OCI-LY1 (cell line): ENCODE measurements around the gene CFAP97D2.

Experiments used
- CTCF ChIP-seq: fragments of 200-600 bp; sonication (generic), shearing (Covaris generic); IDR thresholded peaks from 2 replicates; pipeline ENCODE4 v1.5.1; 2017; ENCODE audit warnings: mild to moderate bottlenecking, antibody characterized with exemption, low read length, moderate library complexity, mixed read lengths
- EZH2 ChIP-seq: fragments of 200-600 bp; sonication (generic), shearing (Covaris generic); IDR thresholded peaks from 2 replicates; pipeline ENCODE4 v1.8.0; 2017; ENCODE audit warnings: borderline replicate concordance, mixed run types, mild to moderate bottlenecking, antibody characterized with exemption, low read length, moderate library complexity, mixed read lengths

- TF ChIP-seq CTCF, result no peak
- TF ChIP-seq EZH2, result no peak
Observed at GRCh38 chr13:114194853-114195252, 15.8 kb downstream of the CFAP97D2 start.
